ENCODE results near the gene CASP9.

CASP9 gene

DNA sequence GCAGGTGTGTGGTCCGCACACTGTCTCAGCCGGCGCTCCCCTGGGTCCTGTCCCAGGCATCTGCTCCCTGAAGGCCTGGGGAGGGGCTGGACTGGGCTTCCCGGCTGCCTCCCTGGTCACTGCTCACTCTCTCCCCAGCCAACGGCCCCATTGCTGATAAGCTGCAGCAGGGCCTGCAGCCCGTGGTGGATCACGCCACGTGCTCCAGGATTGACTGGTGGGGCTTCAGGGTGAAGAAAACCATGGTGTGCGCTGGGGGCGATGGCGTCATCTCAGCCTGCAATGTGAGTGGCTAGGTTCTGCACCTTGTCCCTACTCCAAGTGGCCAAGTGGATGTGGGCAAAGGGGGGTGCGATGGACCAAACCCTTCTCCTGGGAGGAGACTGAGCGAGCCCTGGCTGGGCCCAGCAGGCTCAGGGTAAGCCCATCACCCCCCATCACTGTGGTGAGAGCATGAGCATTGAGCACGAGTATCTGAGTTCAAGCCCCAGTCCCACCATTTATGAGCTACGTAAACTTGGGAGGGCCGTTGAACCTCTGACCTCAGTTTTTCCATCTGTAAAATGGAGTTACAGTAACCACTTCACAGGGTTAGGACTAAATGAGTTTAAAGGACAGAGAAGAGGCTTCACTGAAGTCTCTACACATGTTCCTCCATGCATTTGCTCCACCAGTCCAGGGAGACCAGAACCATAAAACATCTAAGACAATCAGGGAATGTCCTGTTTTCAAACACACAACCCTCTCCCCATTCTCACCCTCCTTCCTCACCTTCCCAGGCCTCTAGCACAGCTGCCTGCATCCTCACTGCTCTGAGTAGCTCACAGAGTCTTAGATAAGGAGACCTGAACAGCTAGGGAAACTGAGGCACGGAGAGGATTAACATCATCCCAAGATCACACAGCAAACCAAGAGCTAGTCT, 79.3 kb downstream of the CASP9 start:
- no peak for DNase-seq

DNA sequence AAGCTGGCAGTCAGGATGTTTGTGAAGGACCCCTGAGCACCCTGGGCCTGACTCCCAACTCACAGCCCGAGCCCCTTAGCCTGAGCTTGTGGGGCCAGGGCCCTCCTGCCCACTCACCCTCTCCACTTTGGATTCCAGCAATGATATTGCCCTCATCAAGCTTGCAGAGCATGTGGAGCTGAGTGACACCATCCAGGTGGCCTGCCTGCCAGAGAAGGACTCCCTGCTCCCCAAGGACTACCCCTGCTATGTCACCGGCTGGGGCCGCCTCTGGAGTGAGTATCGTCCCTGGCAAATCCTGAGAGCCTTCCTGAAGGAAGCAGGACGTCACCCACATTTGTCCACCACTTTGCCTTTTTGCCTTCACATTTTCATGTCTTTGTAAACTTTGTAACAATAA, 80.7 kb downstream of the CASP9 start:
- no peak for DNase-seq

DNA sequence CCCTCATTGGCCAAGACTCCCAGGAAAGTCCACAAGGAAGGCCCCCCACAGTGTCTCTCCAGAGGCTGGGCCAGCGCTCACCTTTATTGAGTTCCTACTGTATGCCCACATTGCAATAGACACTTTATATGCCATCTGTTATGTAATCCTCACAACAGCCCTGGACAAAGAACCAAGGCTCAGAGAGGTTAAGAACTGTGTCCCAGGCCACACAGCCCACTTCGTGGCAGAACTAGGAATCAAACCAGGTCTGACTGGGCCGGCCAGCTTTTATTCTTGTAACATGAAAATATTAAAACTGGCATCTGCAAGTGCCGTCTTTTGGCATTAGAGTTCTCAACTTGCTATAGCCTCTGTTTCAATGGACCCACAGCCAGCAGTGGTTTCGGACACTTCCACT, 81.3 kb downstream of the CASP9 start:
- no peak for DNase-seq

GRCh38 chr1:15442119-15442518, 81.9 kb downstream of the CASP9 start:
- DNase-seq, result no peak
